Measurements from ENCODE around the gene CNTNAP5. TPM values are rescaled to one million over a fixed set of nuclear protein-coding genes. Genes with fewer than 3 reads are reported as not detected.

Gene CNTNAP5
- total RNA-seq, 1 donor from 2014 or later, result not detected

DNA sequence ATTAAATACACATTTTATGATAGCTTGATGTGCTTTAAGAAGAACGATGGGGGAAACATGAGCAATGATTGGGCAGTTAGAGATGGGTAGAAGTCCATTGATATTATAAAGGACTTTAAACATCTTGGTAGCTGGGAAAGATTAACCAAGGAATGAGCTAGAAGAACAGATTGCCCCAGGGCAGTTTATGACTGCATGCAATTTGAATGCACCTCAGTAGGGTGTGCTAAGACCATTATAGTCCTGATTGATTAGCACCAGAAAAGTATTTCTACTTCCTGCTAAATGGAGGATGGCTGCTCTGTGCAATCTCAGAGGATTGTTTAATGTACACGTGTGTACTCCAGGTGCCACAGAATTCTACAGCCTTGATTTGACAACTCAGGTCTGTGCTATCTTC is 641.9 kb downstream of the CNTNAP5 start:
- no peak overlapping the region for H3K4me3 Mint-ChIP-seq (ENCODE audit: unreplicated experiment)
- no peaks in the 10 kb centered on the region for H3K4me1 Mint-ChIP-seq (ENCODE audit: unreplicated experiment)
- no peak overlapping the region for H3K27ac Mint-ChIP-seq (ENCODE audit: unreplicated experiment)
- no peak for DNase-seq (ENCODE audit: extremely low spot score, unreplicated experiment)
- H3K36me3 Mint-ChIP-seq (ENCODE audit: unreplicated experiment), result no peaks in the 10 kb centered on the region
- TF ChIP-seq, protein P1, sequence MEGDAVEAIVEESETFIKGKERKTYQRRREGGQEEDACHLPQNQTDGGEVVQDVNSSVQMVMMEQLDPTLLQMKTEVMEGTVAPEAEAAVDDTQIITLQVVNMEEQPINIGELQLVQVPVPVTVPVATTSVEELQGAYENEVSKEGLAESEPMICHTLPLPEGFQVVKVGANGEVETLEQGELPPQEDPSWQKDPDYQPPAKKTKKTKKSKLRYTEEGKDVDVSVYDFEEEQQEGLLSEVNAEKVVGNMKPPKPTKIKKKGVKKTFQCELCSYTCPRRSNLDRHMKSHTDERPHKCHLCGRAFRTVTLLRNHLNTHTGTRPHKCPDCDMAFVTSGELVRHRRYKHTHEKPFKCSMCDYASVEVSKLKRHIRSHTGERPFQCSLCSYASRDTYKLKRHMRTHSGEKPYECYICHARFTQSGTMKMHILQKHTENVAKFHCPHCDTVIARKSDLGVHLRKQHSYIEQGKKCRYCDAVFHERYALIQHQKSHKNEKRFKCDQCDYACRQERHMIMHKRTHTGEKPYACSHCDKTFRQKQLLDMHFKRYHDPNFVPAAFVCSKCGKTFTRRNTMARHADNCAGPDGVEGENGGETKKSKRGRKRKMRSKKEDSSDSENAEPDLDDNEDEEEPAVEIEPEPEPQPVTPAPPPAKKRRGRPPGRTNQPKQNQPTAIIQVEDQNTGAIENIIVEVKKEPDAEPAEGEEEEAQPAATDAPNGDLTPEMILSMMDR (IDR thresholded peaks at IDR 0.05), result no peak
- H3K27me3 Mint-ChIP-seq (ENCODE audit: unreplicated experiment), result no peaks in the 10 kb centered on the region
- peaks cover 49% of the 10 kb centered on the region for H3K9me3 Mint-ChIP-seq (ENCODE audit: unreplicated experiment)

DNA sequence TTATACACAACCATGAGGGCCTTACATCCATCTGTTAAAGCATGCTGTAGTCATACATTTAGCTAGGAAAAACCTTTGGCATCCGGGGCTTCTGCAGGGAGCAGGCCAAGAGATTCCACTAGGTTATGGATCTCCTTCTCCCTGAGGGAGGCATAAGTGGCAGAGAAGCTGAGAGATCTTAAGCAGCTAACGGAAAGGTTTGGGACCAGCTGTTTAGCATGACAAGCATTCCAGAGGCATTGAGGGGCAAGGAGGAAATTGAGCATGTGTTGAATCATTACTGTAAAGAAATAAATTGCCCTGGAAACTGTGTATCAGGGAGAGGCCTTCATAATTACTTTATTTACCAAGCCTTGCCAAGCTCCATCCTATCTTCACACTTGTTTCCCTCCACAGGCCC is 643.1 kb downstream of the CNTNAP5 start:
- no peak for DNase-seq (ENCODE audit: extremely low spot score, unreplicated experiment)
- H3K4me3 Mint-ChIP-seq (ENCODE audit: unreplicated experiment), result no peak overlapping the region
- H3K9me3 Mint-ChIP-seq (ENCODE audit: unreplicated experiment), result peaks cover 41% of the 10 kb centered on the region
- no peak overlapping the region for H3K27ac Mint-ChIP-seq (ENCODE audit: unreplicated experiment)
- H3K4me1 Mint-ChIP-seq (ENCODE audit: unreplicated experiment), result no peaks in the 10 kb centered on the region
- H3K27me3 Mint-ChIP-seq (ENCODE audit: unreplicated experiment), result no peaks in the 10 kb centered on the region
- H3K36me3 Mint-ChIP-seq (ENCODE audit: unreplicated experiment), result no peaks in the 10 kb centered on the region
- TF ChIP-seq, protein P1 (IDR thresholded peaks at IDR 0.05), result no peak

DNA sequence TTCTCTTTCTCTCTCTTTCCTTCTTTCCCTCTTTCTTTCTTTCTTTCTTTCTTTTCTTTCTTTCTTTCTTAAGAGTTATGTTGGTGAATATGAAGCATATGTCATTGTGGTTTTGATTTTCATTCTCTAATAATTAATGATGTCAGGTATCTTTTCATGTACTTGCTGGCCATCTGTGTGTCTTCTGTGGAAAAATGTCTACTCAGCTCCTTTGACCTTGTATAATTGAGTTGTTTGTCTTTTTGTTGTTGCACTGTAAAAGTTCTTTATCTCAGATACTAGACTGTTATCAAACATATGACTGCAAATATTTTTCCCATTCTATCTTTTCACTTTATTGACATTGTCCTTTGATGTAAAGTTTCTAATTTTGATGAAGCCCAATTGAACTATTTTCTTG is 645.1 kb downstream of the CNTNAP5 start:
- H3K9me3 Mint-ChIP-seq (ENCODE audit: unreplicated experiment), result peaks cover 44% of the 10 kb centered on the region
- TF ChIP-seq, protein P1 (IDR thresholded peaks at IDR 0.05), result no peak
- no peak for DNase-seq (ENCODE audit: extremely low spot score, unreplicated experiment)
- H3K27ac Mint-ChIP-seq (ENCODE audit: unreplicated experiment), result no peak overlapping the region
- no peaks in the 10 kb centered on the region for H3K36me3 Mint-ChIP-seq (ENCODE audit: unreplicated experiment)
- H3K4me3 Mint-ChIP-seq (ENCODE audit: unreplicated experiment), result no peak overlapping the region
- no peaks in the 10 kb centered on the region for H3K4me1 Mint-ChIP-seq (ENCODE audit: unreplicated experiment)
- H3K27me3 Mint-ChIP-seq (ENCODE audit: unreplicated experiment), result no peaks in the 10 kb centered on the region

DNA sequence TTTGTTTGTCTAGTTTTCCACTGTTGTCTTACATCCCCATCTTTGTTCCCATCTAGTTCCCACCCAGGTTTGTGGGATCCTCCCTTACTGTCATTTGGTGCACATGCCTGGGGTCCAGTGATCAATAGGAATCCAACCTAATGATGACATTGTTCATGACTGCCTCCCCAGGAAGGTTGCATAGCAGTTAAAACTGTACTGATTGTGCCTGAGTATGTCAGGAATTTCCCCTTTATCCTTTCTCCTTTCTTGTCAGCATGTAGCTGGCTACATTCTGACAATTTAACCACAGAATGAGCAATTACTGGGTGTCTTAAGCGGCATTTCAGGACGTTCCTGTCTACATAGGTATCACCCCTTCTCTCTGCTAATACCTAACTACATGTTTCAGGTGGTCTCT is 653.0 kb downstream of the CNTNAP5 start:
- DNase-seq (ENCODE audit: extremely low spot score, unreplicated experiment), result no peak

DNA sequence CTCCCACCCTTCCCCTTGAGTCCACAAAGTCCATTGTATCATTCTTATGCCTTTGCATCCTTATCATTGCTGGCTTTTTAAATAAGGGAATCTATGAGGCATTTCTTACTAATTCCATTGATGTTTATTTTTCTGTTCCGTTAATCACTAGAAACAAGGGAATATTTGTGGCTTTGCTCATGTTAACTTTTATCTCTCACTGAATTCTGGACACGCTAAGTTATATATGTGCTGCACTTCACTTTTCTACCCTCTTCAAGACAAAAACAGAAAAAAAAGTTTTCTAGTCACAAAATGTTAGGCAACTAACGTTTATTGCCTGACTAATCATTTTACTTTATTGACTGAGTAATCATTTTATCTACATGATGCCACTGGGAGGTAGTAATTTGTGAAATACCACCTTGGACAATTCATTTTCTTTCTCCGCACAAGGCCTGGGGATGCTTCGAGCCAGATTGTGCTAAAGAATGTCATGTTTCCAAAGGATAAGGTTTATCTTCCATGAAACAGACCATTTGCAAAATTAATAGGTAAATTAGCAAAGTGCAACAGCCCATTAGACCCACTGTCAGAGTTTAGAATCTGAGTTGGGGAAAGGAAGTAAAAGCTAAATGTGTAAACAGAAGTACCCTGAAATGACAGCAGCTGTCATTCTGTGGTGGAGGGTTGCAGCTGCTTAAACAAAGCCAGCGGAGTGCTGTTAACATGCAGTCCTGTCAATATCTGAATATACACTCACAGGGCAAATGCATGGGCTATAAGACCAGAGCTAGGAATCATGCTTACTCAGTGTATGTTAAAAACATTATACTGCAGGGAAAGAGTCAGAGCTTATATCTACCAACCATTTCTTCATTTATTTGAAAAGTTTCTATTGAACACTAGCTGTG is 658.7 kb downstream of the CNTNAP5 start:
- no peak overlapping the region for H3K4me3 Mint-ChIP-seq (ENCODE audit: unreplicated experiment)
- no peaks in the 10 kb centered on the region for H3K27me3 Mint-ChIP-seq (ENCODE audit: unreplicated experiment)
- no peaks in the 10 kb centered on the region for H3K36me3 Mint-ChIP-seq (ENCODE audit: unreplicated experiment)
- TF ChIP-seq, protein P1 (IDR thresholded peaks at IDR 0.05), result no peak
- no peak for DNase-seq (ENCODE audit: extremely low spot score, unreplicated experiment)
- H3K4me1 Mint-ChIP-seq (ENCODE audit: unreplicated experiment), result no peaks in the 10 kb centered on the region
- peaks cover 57% of the 10 kb centered on the region for H3K9me3 Mint-ChIP-seq (ENCODE audit: unreplicated experiment)
- no peak overlapping the region for H3K27ac Mint-ChIP-seq (ENCODE audit: unreplicated experiment)

More for the DNA sequence above, 653.0 kb downstream of the CNTNAP5 start:
- H3K4me1 Mint-ChIP-seq (ENCODE audit: unreplicated experiment), result no peaks in the 10 kb centered on the region
- H3K4me3 Mint-ChIP-seq (ENCODE audit: unreplicated experiment), result no peak overlapping the region
- no peak overlapping the region for H3K27ac Mint-ChIP-seq (ENCODE audit: unreplicated experiment)
- H3K9me3 Mint-ChIP-seq (ENCODE audit: unreplicated experiment), result peaks cover 45% of the 10 kb centered on the region
- H3K27me3 Mint-ChIP-seq (ENCODE audit: unreplicated experiment), result no peaks in the 10 kb centered on the region
- TF ChIP-seq, protein P1 (IDR thresholded peaks at IDR 0.05), result no peak
- H3K36me3 Mint-ChIP-seq (ENCODE audit: unreplicated experiment), result no peaks in the 10 kb centered on the region
